PC-9 (cell line): ENCODE results near the gene PGAP3.

Experiments
- EZH2 ChIP-seq: fragments of 200-600 bp; sonication (generic); IDR thresholded peaks from 2 replicates; pipeline ENCODE4 v1.8.0; 2017; ENCODE audit warnings: antibody characterized with exemption, low read depth
- TF ChIP-seq, protein P1 (sequence below): fragments of 200-600 bp; sonication (generic); conservative IDR thresholded peaks from 2 replicates; pipeline ENCODE4 v1.6.1; 2017; ENCODE audit warnings: mixed run types, antibody characterized with exemption, mild to moderate bottlenecking, moderate library complexity

DNA sequence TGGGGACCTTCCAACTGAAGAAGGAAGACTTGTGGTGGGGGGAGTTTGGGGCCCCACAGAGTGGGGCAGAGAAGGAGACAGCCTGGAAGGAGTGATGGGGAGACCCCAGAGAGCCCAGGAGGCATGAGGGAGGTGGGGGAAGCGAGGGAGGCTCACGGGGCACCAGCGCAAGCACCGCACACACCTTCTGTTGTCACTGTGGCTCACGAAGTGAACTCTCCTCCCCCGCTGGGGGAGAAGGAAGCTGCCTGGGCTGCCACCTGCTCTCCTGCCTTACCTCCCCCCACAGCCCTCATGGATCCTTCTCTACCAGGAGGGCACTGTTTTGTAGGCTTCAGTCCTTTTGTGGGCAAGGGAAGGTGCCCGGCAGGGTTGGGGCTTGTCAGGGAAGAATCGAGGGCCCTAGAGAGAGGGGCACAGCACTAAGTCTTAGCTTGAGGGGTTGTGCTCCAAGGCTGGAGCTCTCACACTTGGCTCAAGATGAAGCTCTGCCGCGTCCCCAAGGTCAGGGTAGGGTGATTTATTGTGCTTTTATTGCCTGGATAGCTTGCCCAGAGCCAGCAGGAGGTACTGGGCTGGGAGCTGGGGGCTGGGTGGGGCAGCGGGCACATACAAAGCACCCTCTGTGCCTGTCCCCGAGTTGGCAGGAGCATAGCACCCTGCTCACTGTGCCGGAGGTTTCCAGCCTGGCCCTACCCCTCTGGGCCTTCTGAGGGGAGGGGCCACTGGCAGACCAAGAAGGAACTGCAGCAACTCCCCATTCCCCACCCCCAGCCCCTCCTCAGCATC lies 55.5 kb downstream of the PGAP3 start:
- TF ChIP-seq, protein P1, sequence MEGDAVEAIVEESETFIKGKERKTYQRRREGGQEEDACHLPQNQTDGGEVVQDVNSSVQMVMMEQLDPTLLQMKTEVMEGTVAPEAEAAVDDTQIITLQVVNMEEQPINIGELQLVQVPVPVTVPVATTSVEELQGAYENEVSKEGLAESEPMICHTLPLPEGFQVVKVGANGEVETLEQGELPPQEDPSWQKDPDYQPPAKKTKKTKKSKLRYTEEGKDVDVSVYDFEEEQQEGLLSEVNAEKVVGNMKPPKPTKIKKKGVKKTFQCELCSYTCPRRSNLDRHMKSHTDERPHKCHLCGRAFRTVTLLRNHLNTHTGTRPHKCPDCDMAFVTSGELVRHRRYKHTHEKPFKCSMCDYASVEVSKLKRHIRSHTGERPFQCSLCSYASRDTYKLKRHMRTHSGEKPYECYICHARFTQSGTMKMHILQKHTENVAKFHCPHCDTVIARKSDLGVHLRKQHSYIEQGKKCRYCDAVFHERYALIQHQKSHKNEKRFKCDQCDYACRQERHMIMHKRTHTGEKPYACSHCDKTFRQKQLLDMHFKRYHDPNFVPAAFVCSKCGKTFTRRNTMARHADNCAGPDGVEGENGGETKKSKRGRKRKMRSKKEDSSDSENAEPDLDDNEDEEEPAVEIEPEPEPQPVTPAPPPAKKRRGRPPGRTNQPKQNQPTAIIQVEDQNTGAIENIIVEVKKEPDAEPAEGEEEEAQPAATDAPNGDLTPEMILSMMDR, result no peak
- TF ChIP-seq EZH2, result no peak
